ENCODE results near the gene MET.
A peak's percentile ranks its signal among the peaks of the same experiment; 100 is the strongest.
"Not testable (repeated sequence)": the region's sequence is repeated elsewhere in the genome, so short reads cannot be mapped to it uniquely, and the experiment has no call there.

The MET gene

GRCh38 chr7:116727432-116728009 lies 55.5 kb downstream of the MET start:
- peak; percentile 44 for DNase-seq (ENCODE audit: low read depth)

- no peak for DNase-seq (ENCODE audit: low read depth)
Observed at GRCh38 chr7:116728413-116728812, 56.4 kb downstream of the MET start.

GRCh38 chr7:116730097-116731022 lies 58.4 kb downstream of the MET start:
- DNase-seq (ENCODE audit: low read depth): no peak

- no peak for DNase-seq (ENCODE audit: low read depth)
Observed at GRCh38 chr7:116731023-116731395, 59.0 kb downstream of the MET start.

- DNase-seq (ENCODE audit: low read depth): no peak
Observed at GRCh38 chr7:116731445-116732335, 59.7 kb downstream of the MET start.

GRCh38 chr7:116732788-116733694 lies 61.0 kb downstream of the MET start:
- no peak for DNase-seq (ENCODE audit: low read depth)

- DNase-seq (ENCODE audit: low read depth): no peak
Observed at GRCh38 chr7:116733924-116734580, 62.1 kb downstream of the MET start.

- DNase-seq (ENCODE audit: low read depth): no peak
Observed at GRCh38 chr7:116734710-116735109, 62.7 kb downstream of the MET start.

GRCh38 chr7:116736927-116737715 lies 65.1 kb downstream of the MET start:
- DNase-seq (ENCODE audit: low read depth): peak; percentile 80

GRCh38 chr7:116738378-116738777 lies 66.4 kb downstream of the MET start:
- DNase-seq (ENCODE audit: low read depth): no peak

- DNase-seq (ENCODE audit: low read depth): no peak
Observed at GRCh38 chr7:116739307-116739706, 67.3 kb downstream of the MET start.

- DNase-seq (ENCODE audit: low read depth): no peak
Observed at GRCh38 chr7:116740231-116740630, 68.2 kb downstream of the MET start.

GRCh38 chr7:116740755-116741462 lies 68.9 kb downstream of the MET start:
- DNase-seq (ENCODE audit: low read depth): no peak

- DNase-seq (ENCODE audit: low read depth): no peak
Observed at GRCh38 chr7:116741625-116742316, 69.8 kb downstream of the MET start.

- DNase-seq (ENCODE audit: low read depth): no peak
Observed at GRCh38 chr7:116742641-116743040, 70.6 kb downstream of the MET start.

GRCh38 chr7:116743835-116744234 lies 71.8 kb downstream of the MET start:
- DNase-seq (ENCODE audit: low read depth): not testable (repeated sequence)

- not testable (repeated sequence) for DNase-seq (ENCODE audit: low read depth)
Observed at GRCh38 chr7:116746388-116746787, 74.4 kb downstream of the MET start.

GRCh38 chr7:116751070-116751469 lies 79.1 kb downstream of the MET start:
- not testable (repeated sequence) for DNase-seq (ENCODE audit: low read depth)
